ENCODE data around the gene ZC2HC1C.

GRCh38 chr14:75046899-75047298 is 22.5 kb upstream of the ZC2HC1C start:
- TF ChIP-seq, protein P1, sequence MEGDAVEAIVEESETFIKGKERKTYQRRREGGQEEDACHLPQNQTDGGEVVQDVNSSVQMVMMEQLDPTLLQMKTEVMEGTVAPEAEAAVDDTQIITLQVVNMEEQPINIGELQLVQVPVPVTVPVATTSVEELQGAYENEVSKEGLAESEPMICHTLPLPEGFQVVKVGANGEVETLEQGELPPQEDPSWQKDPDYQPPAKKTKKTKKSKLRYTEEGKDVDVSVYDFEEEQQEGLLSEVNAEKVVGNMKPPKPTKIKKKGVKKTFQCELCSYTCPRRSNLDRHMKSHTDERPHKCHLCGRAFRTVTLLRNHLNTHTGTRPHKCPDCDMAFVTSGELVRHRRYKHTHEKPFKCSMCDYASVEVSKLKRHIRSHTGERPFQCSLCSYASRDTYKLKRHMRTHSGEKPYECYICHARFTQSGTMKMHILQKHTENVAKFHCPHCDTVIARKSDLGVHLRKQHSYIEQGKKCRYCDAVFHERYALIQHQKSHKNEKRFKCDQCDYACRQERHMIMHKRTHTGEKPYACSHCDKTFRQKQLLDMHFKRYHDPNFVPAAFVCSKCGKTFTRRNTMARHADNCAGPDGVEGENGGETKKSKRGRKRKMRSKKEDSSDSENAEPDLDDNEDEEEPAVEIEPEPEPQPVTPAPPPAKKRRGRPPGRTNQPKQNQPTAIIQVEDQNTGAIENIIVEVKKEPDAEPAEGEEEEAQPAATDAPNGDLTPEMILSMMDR (IDR thresholded peaks at IDR 0.05), result no peak
- TF ChIP-seq POLR2A (IDR thresholded peaks at IDR 0.05) (no peak), POLR2AphosphoS5 (IDR thresholded peaks at IDR 0.05) (no peak)
